ENCODE results near the gene UPB1. TPM values are rescaled to one million over a fixed set of nuclear protein-coding genes. Genes with fewer than 3 reads are reported as not detected.
"Not testable (repeated sequence)": the region's sequence is repeated elsewhere in the genome, so short reads cannot be mapped to it uniquely, and the experiment has no call there.

Gene UPB1
- total RNA-seq, 1 donor from 2014 or later: not detected

GRCh38 chr22:24543185-24543601 is 48.1 kb downstream of the UPB1 start:
- H3K27me3 ChIP-seq: no peaks in the 10 kb centered on the region
- peaks cover 2 to 6% of the 10 kb centered on the region in 2 donors for H3K4me1 ChIP-seq
- DNase-seq (ENCODE audit: low spot score in 2 of 2): no peak
- intact Hi-C loops (cut with DNase I): no loop called here
- TF ChIP-seq CTCF (IDR thresholded peaks at IDR 0.05): no peak
- no peak overlapping the region for H3K27ac ChIP-seq
- no peaks in the 10 kb centered on the region for H3K9me3 ChIP-seq
- peaks cover 72 to 73% of the 10 kb centered on the region in 2 donors for H3K36me3 ChIP-seq
- H3K4me3 ChIP-seq: no peak overlapping the region

GRCh38 chr22:24543679-24544243 is 48.6 kb downstream of the UPB1 start:
- H3K27ac ChIP-seq: no peak overlapping the region
- no peak for TF ChIP-seq CTCF (IDR thresholded peaks at IDR 0.05)
- intact Hi-C loops (cut with DNase I): no loop called here

GRCh38 chr22:24548812-24549211 is 53.7 kb downstream of the UPB1 start:
- DNase-seq (ENCODE audit: low spot score in 2 of 2): no peak
- H3K27ac ChIP-seq: no peak overlapping the region
- intact Hi-C loops (cut with DNase I): no loop called here
- no peak for TF ChIP-seq CTCF (IDR thresholded peaks at IDR 0.05)
- no peaks in the 10 kb centered on the region for H3K27me3 ChIP-seq
- H3K9me3 ChIP-seq: no peaks in the 10 kb centered on the region
- peaks cover 33 to 34% of the 10 kb centered on the region in 2 donors for H3K36me3 ChIP-seq
- no peak overlapping the region for H3K4me3 ChIP-seq
- peaks cover 7 to 14% of the 10 kb centered on the region in 2 donors for H3K4me1 ChIP-seq

More at GRCh38 chr22:24543679-24544243, 48.6 kb downstream of the UPB1 start:
- H3K4me1 ChIP-seq: peaks cover 2 to 6% of the 10 kb centered on the region in 2 donors
- H3K36me3 ChIP-seq: peaks cover 74 to 75% of the 10 kb centered on the region in 2 donors
- no peak for DNase-seq (ENCODE audit: low spot score in 2 of 2)
- no peaks in the 10 kb centered on the region for H3K27me3 ChIP-seq
- no peaks in the 10 kb centered on the region for H3K9me3 ChIP-seq
- H3K4me3 ChIP-seq: no peak overlapping the region

- TF ChIP-seq CTCF (IDR thresholded peaks at IDR 0.05): no peak
- Histone ChIP-seq H3K4me3 (no peak overlapping the region), H3K27me3 (no peaks in the 10 kb centered on the region), H3K4me1 (peaks cover 9 to 15% of the 10 kb centered on the region in 2 donors), H3K27ac (no peak overlapping the region), H3K36me3 (peaks cover 24 to 29% of the 10 kb centered on the region in 2 donors), H3K9me3 (no peaks in the 10 kb centered on the region)
- no peak for DNase-seq (ENCODE audit: low spot score in 2 of 2)
- intact Hi-C loops (cut with DNase I): no loop called here
Measured at GRCh38 chr22:24550028-24550901, 55.1 kb downstream of the UPB1 start.

GRCh38 chr22:24550902-24551435 is 55.8 kb downstream of the UPB1 start:
- TF ChIP-seq CTCF (IDR thresholded peaks at IDR 0.05): no peak
- Histone ChIP-seq H3K9me3 (no peaks in the 10 kb centered on the region), H3K4me3 (no peak overlapping the region), H3K27me3 (no peaks in the 10 kb centered on the region), H3K36me3 (peaks cover 24 to 29% of the 10 kb centered on the region in 2 donors), H3K27ac (no peak overlapping the region), H3K4me1 (peaks cover 8 to 13% of the 10 kb centered on the region in 2 donors)
- intact Hi-C loops (cut with DNase I): no loop called here
- no peak for DNase-seq (ENCODE audit: low spot score in 2 of 2)

- intact Hi-C loops (cut with DNase I); H3K27ac ChIP-seq; H3K4me3 ChIP-seq; H3K9me3 ChIP-seq; H3K27me3 ChIP-seq; DNase-seq (ENCODE audit: low spot score in 2 of 2): not testable (repeated sequence)
- H3K4me1 ChIP-seq: peaks cover 20 to 26% of the 10 kb centered on the region in 2 donors
- H3K36me3 ChIP-seq: peaks cover 10 to 16% of the 10 kb centered on the region in 2 donors
Measured at GRCh38 chr22:24552503-24553286, 57.6 kb downstream of the UPB1 start.

Measured in ascending aorta (tissue), 2 donors.